ENCODE data around the gene ATP8B1.

DNA sequence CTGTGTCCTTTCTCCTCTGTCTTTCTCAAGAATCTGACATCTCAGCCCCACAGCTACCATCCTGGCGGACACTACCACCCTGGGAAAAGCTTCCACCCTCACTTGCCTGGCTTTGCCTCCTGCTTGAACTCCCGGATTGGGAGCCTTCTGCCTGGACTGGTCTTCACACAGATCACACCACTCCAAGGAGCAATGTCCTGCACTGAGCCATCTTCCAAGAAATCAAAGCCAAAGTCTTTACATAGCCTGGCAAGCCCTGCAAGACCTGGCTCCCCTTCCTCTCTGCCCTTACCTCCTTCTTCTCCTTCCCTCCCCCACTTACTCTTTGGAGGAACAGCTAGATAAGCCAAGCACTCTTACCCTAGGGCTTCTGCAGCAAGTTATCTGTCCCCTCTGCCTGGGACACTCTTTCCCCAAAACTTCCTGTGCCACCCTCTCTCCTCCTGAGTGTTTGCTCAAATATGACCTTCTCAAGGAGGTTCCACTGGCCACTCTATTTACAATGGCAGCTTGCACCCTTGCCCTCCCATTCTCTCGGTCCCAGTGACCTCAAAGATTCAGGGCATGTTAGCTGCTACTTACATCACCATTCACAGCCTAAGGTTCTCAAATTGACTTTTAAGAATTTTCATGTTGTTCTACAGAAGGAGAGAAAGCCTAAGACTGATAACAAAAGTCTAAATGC, 9.7 kb downstream of the ATP8B1 start:
- no peak for TF ChIP-seq POLR2A (IDR thresholded peaks at IDR 0.05)
- TF ChIP-seq, protein P1, sequence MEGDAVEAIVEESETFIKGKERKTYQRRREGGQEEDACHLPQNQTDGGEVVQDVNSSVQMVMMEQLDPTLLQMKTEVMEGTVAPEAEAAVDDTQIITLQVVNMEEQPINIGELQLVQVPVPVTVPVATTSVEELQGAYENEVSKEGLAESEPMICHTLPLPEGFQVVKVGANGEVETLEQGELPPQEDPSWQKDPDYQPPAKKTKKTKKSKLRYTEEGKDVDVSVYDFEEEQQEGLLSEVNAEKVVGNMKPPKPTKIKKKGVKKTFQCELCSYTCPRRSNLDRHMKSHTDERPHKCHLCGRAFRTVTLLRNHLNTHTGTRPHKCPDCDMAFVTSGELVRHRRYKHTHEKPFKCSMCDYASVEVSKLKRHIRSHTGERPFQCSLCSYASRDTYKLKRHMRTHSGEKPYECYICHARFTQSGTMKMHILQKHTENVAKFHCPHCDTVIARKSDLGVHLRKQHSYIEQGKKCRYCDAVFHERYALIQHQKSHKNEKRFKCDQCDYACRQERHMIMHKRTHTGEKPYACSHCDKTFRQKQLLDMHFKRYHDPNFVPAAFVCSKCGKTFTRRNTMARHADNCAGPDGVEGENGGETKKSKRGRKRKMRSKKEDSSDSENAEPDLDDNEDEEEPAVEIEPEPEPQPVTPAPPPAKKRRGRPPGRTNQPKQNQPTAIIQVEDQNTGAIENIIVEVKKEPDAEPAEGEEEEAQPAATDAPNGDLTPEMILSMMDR (IDR thresholded peaks at IDR 0.05), result no peak
